Left lung (tissue), 10 donors: ENCODE results near the gene SURF4. TPM values are rescaled to one million over a fixed set of nuclear protein-coding genes. Genes with fewer than 3 reads are reported as not detected.

Source experiments
- ATAC-seq: fragments of 200-7000 bp; cut with Tn5 transposase; one replicate; pipeline ENCODE4 v1.9.1; 2020; ENCODE audit warnings: moderate library complexity
- DNase-seq, 4 donors: peaks; one replicate each; pipeline ENCODE4 v3.0.0-alpha.2; 2013 to 2020
- H3K27ac ChIP-seq, 2 donors: fragments of 200-600 bp; sonication (generic) in 1 of 2; one replicate each; pipeline versions ENCODE4 v1.5.0 to v1.8.0; 2020 to 2021
- H3K27me3 ChIP-seq, 2 donors: fragments of 200-600 bp; sonication (generic) in 1 of 2; one replicate each; pipeline versions ENCODE4 v1.5.0 to v1.8.0; 2020 to 2021
- H3K36me3 ChIP-seq, 2 donors: fragments of 200-600 bp; sonication (generic) in 1 of 2; one replicate each; pipeline versions ENCODE4 v1.5.0 to v1.8.0; 2020 to 2021
- H3K4me1 ChIP-seq, 2 donors: fragments of 200-600 bp; one replicate each; pipeline ENCODE4 v1.8.0; 2021
- H3K4me3 ChIP-seq, 2 donors: fragments of 200-600 bp; sonication (generic) in 1 of 2; one replicate each; pipeline versions ENCODE4 v1.5.0 to v1.8.0; 2020 to 2021; ENCODE audit warnings: mild to moderate bottlenecking in 1 of 2
- H3K9me3 ChIP-seq, 2 donors: fragments of 200-600 bp; sonication (generic) in 1 of 2; one replicate each; pipeline versions ENCODE4 v1.5.0 to v1.8.0; 2020 to 2021
- CTCF ChIP-seq, 2 donors: fragments of 200-600 bp; sonication (generic) in 1 of 2; IDR thresholded peaks; one replicate each; pipeline versions ENCODE4 v1.5.0 to v1.8.0; 2021; ENCODE audit warnings: antibody characterized with exemption in 2 of 2
- intact Hi-C, 2 donors: fragments of 100-400 bp; cut with DNase I; formaldehyde crosslinking; loops; one replicate each; pipeline versions ENCODE4 v1.11.2 to v1.14.2; 2022
- polyA plus RNA-seq, 6 donors: library from polyadenylated mRNA; unstranded; fragments of 120-200 nt; gene quantifications; one replicate each; pipeline ENCODE4 v1.2.1, GENCODE V29; 2013; ENCODE audit not compliant: insufficient read length in 6 of 6
- total RNA-seq, 2 donors: library from RNA; stranded (reverse); fragmentation: NEBNext Ultra II Directional; extraction: Animal tissue kit (Norgen Biotek cat#: 25700); gene quantifications; one replicate each; pipeline ENCODE4 v1.2.1, GENCODE V29; 2021
- donor health status: DM: no; HTN: yes; CAD: no.
- donor health status: DM: no; HTN: no; CAD: no.

Gene SURF4
- total and polyA plus RNA-seq, 8 donors, result 117 to 252 (median 132) TPM

- peak in 1 of 4 donors; percentile 18 for DNase-seq
- ATAC-seq, result no peak
- Histone ChIP-seq H3K27me3 (peaks cover 0 to 14% of the 10 kb centered on the region in 2 donors), H3K4me3 (no peak overlapping the region), H3K4me1 (no peaks in the 10 kb centered on the region), H3K27ac (no peak overlapping the region), H3K36me3 (peaks cover 0 to 48% of the 10 kb centered on the region in 2 donors), H3K9me3 (no peaks in the 10 kb centered on the region)
- intact Hi-C loops, result loop anchor here in 1 of 2 donors (10.0 kb wide), 1 partner anchor 83 kb away; no protein-coding TSS in a partner anchor
- TF ChIP-seq CTCF (IDR thresholded peaks at IDR 0.05), result no peak
Observed at GRCh38 chr9:133401588-133401987, 25.7 kb upstream of the SURF4 start.

GRCh38 chr9:133400292-133400691 lies 24.4 kb upstream of the SURF4 start:
- no peaks in the 10 kb centered on the region for H3K9me3 ChIP-seq
- no peak overlapping the region for H3K27ac ChIP-seq
- intact Hi-C loops, result loop anchor here in 1 of 2 donors (10.0 kb wide), 1 partner anchor 85 kb away; no protein-coding TSS in a partner anchor
- H3K4me3 ChIP-seq, result no peak overlapping the region
- DNase-seq, result peak in 1 of 4 donors; percentile 70
- no peak for TF ChIP-seq CTCF (IDR thresholded peaks at IDR 0.05)
- peaks cover 0 to 27% of the 10 kb centered on the region in 2 donors for H3K27me3 ChIP-seq
- ATAC-seq, result no peak
- H3K36me3 ChIP-seq, result peaks cover 0 to 35% of the 10 kb centered on the region in 2 donors
- H3K4me1 ChIP-seq, result no peaks in the 10 kb centered on the region

- peaks cover 0 to 17% of the 10 kb centered on the region in 2 donors for H3K36me3 ChIP-seq
- ATAC-seq (no peak), DNase-seq (peak in 1 of 4 donors; percentile 46)
- H3K27ac ChIP-seq, result no peak overlapping the region
- TF ChIP-seq CTCF (IDR thresholded peaks at IDR 0.05), result no peak
- H3K4me3 ChIP-seq, result no peak overlapping the region
- H3K9me3 ChIP-seq, result no peaks in the 10 kb centered on the region
- peaks cover 0 to 45% of the 10 kb centered on the region in 2 donors for H3K27me3 ChIP-seq
- no peaks in the 10 kb centered on the region for H3K4me1 ChIP-seq
- intact Hi-C loops, result no loop called here
Observed at GRCh38 chr9:133397895-133398294, 22.0 kb upstream of the SURF4 start.

- H3K27ac ChIP-seq, result no peak overlapping the region
- H3K27me3 ChIP-seq, result peaks cover 0 to 45% of the 10 kb centered on the region in 2 donors
- ATAC-seq (no peak), DNase-seq (no peak)
- H3K4me1 ChIP-seq, result no peaks in the 10 kb centered on the region
- no peak overlapping the region for H3K4me3 ChIP-seq
- no peaks in the 10 kb centered on the region for H3K9me3 ChIP-seq
- TF ChIP-seq CTCF (IDR thresholded peaks at IDR 0.05), result no peak
- intact Hi-C loops, result no loop called here
- peaks cover 0 to 14% of the 10 kb centered on the region in 2 donors for H3K36me3 ChIP-seq
Observed at GRCh38 chr9:133397370-133397769, 21.5 kb upstream of the SURF4 start.

GRCh38 chr9:133396952-133397351 lies 21.1 kb upstream of the SURF4 start:
- intact Hi-C loops, result no loop called here
- Histone ChIP-seq H3K9me3 (no peaks in the 10 kb centered on the region), H3K4me1 (no peaks in the 10 kb centered on the region), H3K27ac (no peak overlapping the region), H3K4me3 (no peak overlapping the region), H3K27me3 (peaks cover 0 to 45% of the 10 kb centered on the region in 2 donors), H3K36me3 (peaks cover 0 to 9% of the 10 kb centered on the region in 2 donors)
- no peak for ATAC-seq
- no peak for TF ChIP-seq CTCF (IDR thresholded peaks at IDR 0.05)
- peak in 1 of 4 donors; percentile 70 for DNase-seq
